DND-41 (cell line): Measurements from ENCODE around the gene TMEM117.

Experiments used
- ATAC-seq: fragments of 200-7000 bp; cut with Tn5 transposase; 3 replicates; pipeline ENCODE4 v1.9.1; 2021; ENCODE audit warnings: low read depth; ENCODE audit not compliant: insufficient read depth
- DNase-seq: peaks from one replicate; pipeline ENCODE4 v3.0.0-alpha.2; 2020
- H2AFZ ChIP-seq: 2 replicates; pipeline ENCODE4 v1.6.0; 2012; ENCODE audit warnings: low read depth, low read length
- H3K27ac ChIP-seq: 2 replicates; pipeline ENCODE4 v1.5.1; 2012; ENCODE audit warnings: low read length, inconsistent platforms
- H3K27me3 ChIP-seq: fragments of 200-600 bp; sonication (generic); 2 replicates; pipeline ENCODE4 v1.6.0; 2012; ENCODE audit warnings: low read length, mild to moderate bottlenecking, inconsistent platforms; ENCODE audit not compliant: insufficient read depth, poor library complexity
- H3K36me3 ChIP-seq: 2 replicates; pipeline ENCODE4 v1.5.1; 2012; ENCODE audit warnings: low read length, inconsistent platforms; ENCODE audit not compliant: insufficient read depth
- H3K4me1 ChIP-seq: 2 replicates; pipeline ENCODE4 v1.5.1; 2012; ENCODE audit warnings: mild to moderate bottlenecking, low read length; ENCODE audit not compliant: insufficient read depth
- H3K4me2 ChIP-seq: 2 replicates; pipeline ENCODE4 v1.6.0; 2012; ENCODE audit warnings: mild to moderate bottlenecking, moderate library complexity, low read length, inconsistent platforms; ENCODE audit not compliant: insufficient read depth
- H3K4me3 ChIP-seq, 2 experiments: fragments of 200-600 bp in 1 of 2; shearing (Covaris generic) in 1 of 2; 2 replicates each; pipeline ENCODE4 v1.5.1; 2012 to 2016; ENCODE audit warnings: inconsistent platforms in 2 of 2, low read length in 2 of 2, mild to moderate bottlenecking in 2 of 2, low read depth in 1 of 2, moderate library complexity in 1 of 2
- H3K79me2 ChIP-seq: 2 replicates; pipeline ENCODE4 v1.6.0; 2012; ENCODE audit warnings: low read length, inconsistent platforms; ENCODE audit not compliant: insufficient read depth
- H3K9ac ChIP-seq: 2 replicates; pipeline ENCODE4 v1.6.0; 2012; ENCODE audit warnings: low read depth, mild to moderate bottlenecking, inconsistent platforms, low read length, moderate library complexity
- H3K9me3 ChIP-seq: 2 replicates; pipeline ENCODE4 v1.5.1; 2012; ENCODE audit warnings: low read length, moderate library complexity, mild to moderate bottlenecking, inconsistent platforms; ENCODE audit not compliant: insufficient read depth, severe bottlenecking
- H4K20me1 ChIP-seq: 2 replicates; pipeline ENCODE4 v1.6.0; 2012; ENCODE audit warnings: low read length; ENCODE audit not compliant: insufficient read depth
- EZH2 ChIP-seq: IDR thresholded peaks from 3 replicates; pipeline ENCODE4 v1.6.1; 2012; ENCODE audit warnings: borderline replicate concordance, low read depth, mild to moderate bottlenecking, moderate library complexity, low read length, inconsistent platforms; ENCODE audit not compliant: severe bottlenecking
- TF ChIP-seq, protein P1 (sequence below): IDR thresholded peaks from 2 replicates; pipeline ENCODE4 v1.5.1; 2012; ENCODE audit warnings: borderline replicate concordance, low read length, moderate library complexity, mild to moderate bottlenecking; ENCODE audit not compliant: poor library complexity, severe bottlenecking; ENCODE audit errors: extremely low read depth

The TMEM117 gene

GRCh38 chr12:44157359-44157758 lies 321.5 kb downstream of the TMEM117 start:
- H3K9me3 ChIP-seq = no peaks in the 10 kb centered on the region
- no peak overlapping the region for H3K4me2 ChIP-seq
- no peak overlapping the region for H3K27ac ChIP-seq
- H3K9ac ChIP-seq = no peak overlapping the region
- H4K20me1 ChIP-seq = no peaks in the 10 kb centered on the region
- no peak for DNase-seq
- H3K4me3 ChIP-seq = no peak overlapping the region
- H2AFZ ChIP-seq = no peak overlapping the region
- H3K27me3 ChIP-seq = no peaks in the 10 kb centered on the region
- no peaks in the 10 kb centered on the region for H3K4me1 ChIP-seq
- ATAC-seq = no peak
- no peaks in the 10 kb centered on the region for H3K79me2 ChIP-seq
- TF ChIP-seq EZH2 = no peak
- TF ChIP-seq, protein P1, sequence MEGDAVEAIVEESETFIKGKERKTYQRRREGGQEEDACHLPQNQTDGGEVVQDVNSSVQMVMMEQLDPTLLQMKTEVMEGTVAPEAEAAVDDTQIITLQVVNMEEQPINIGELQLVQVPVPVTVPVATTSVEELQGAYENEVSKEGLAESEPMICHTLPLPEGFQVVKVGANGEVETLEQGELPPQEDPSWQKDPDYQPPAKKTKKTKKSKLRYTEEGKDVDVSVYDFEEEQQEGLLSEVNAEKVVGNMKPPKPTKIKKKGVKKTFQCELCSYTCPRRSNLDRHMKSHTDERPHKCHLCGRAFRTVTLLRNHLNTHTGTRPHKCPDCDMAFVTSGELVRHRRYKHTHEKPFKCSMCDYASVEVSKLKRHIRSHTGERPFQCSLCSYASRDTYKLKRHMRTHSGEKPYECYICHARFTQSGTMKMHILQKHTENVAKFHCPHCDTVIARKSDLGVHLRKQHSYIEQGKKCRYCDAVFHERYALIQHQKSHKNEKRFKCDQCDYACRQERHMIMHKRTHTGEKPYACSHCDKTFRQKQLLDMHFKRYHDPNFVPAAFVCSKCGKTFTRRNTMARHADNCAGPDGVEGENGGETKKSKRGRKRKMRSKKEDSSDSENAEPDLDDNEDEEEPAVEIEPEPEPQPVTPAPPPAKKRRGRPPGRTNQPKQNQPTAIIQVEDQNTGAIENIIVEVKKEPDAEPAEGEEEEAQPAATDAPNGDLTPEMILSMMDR = no peak
- no peaks in the 10 kb centered on the region for H3K36me3 ChIP-seq

DNA sequence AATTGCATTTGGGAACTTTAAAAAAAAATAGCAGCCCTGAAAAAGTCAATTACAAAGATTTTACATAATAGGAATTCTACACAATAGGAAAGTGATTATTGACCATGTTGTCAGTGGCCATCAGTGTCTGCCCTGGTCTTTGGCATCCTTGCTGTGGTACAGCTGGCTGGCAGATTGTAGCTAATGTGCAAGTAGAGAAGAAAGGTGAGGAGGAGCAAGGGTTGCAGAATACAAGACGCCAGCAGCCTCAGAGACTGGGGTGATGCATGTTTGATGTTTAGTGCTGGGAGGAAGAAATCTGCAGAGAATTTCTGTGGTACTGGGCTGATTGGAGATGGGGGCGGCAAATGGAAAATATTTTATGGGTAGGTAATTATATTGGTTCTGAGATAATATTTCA lies 322.9 kb downstream of the TMEM117 start:
- Histone ChIP-seq H3K27ac (no peak overlapping the region), H3K4me1 (no peaks in the 10 kb centered on the region), H3K9me3 (no peaks in the 10 kb centered on the region), H3K4me3 (no peak overlapping the region), H3K79me2 (no peaks in the 10 kb centered on the region), H3K27me3 (no peaks in the 10 kb centered on the region), H3K36me3 (no peaks in the 10 kb centered on the region), H3K4me2 (no peak overlapping the region), H4K20me1 (no peaks in the 10 kb centered on the region), H2AFZ (no peak overlapping the region), H3K9ac (no peak overlapping the region)
- ATAC-seq (no peak), DNase-seq (no peak)
- TF ChIP-seq EZH2 = no peak
- TF ChIP-seq, protein P1 = no peak

GRCh38 chr12:44159216-44159615 lies 323.3 kb downstream of the TMEM117 start:
- H3K9me3 ChIP-seq = no peaks in the 10 kb centered on the region
- no peak overlapping the region for H3K4me2 ChIP-seq
- no peaks in the 10 kb centered on the region for H3K36me3 ChIP-seq
- H3K4me3 ChIP-seq = no peak overlapping the region
- no peaks in the 10 kb centered on the region for H3K79me2 ChIP-seq
- ATAC-seq (no peak), DNase-seq (no peak)
- no peaks in the 10 kb centered on the region for H3K4me1 ChIP-seq
- no peak for TF ChIP-seq EZH2
- no peak overlapping the region for H3K27ac ChIP-seq
- H3K27me3 ChIP-seq = no peaks in the 10 kb centered on the region
- no peak overlapping the region for H3K9ac ChIP-seq
- H2AFZ ChIP-seq = no peak overlapping the region
- no peaks in the 10 kb centered on the region for H4K20me1 ChIP-seq

DNA sequence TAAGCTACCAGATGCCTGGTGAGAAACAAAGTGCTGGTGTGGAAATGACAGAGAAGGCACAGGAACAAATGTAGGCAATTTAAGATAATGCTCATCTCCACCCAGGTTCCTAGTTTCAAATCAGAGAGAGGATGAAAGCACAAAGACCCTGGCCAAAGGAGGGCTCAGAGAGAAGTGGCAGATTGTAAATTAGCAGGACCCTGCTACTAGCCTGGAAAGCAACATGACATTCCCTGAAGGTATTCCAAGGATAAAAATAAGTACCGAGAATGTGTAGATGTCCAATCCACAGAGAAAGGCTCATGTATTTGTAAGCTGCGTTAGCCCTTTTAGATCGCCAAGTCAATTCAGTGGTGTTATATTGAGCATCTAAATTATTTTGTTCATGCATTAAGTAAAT lies 324.0 kb downstream of the TMEM117 start:
- ATAC-seq (no peak), DNase-seq (no peak)
- TF ChIP-seq EZH2 = no peak
- TF ChIP-seq, protein P1 = no peak
- Histone ChIP-seq H3K9ac (no peak overlapping the region), H3K4me2 (no peak overlapping the region), H4K20me1 (no peaks in the 10 kb centered on the region), H2AFZ (no peak overlapping the region), H3K79me2 (no peaks in the 10 kb centered on the region), H3K27me3 (no peaks in the 10 kb centered on the region), H3K4me3 (no peak overlapping the region), H3K4me1 (no peaks in the 10 kb centered on the region), H3K27ac (no peak overlapping the region), H3K9me3 (no peaks in the 10 kb centered on the region), H3K36me3 (no peaks in the 10 kb centered on the region)
